HEK293T (cell line): ENCODE results near the gene ACTR1B.

Experiments
- ELF4 ChIP-seq: fragments of 450-650 bp; IDR thresholded peaks from 2 replicates; pipeline ENCODE4 v1.6.1; 2017; ENCODE audit warnings: antibody characterized with exemption
- FOXM1 ChIP-seq: fragments of 450-650 bp; IDR thresholded peaks from 2 replicates; pipeline ENCODE4 v1.6.1; 2017; ENCODE audit warnings: mild to moderate bottlenecking, borderline replicate concordance
- SP1 ChIP-seq: fragments of 450-650 bp; IDR thresholded peaks from 2 replicates; pipeline ENCODE4 v1.6.1; 2017
- SUZ12 ChIP-seq: fragments of 450-650 bp; IDR thresholded peaks from 2 replicates; pipeline ENCODE4 v1.6.1; 2016; ENCODE audit warnings: mild to moderate bottlenecking

GRCh38 chr2:97706708-97707345 is 43.0 kb upstream of the ACTR1B start:
- TF ChIP-seq SP1, result no peak
- no peak for TF ChIP-seq ELF4
- TF ChIP-seq SUZ12, result no peak
- TF ChIP-seq FOXM1, result no peak
